Naive B cell (primary cell): ENCODE measurements around the gene TRIM33. TPM values are rescaled to one million over a fixed set of nuclear protein-coding genes. Genes with fewer than 3 reads are reported as not detected.

Source experiments
- ATAC-seq, 2 donors: fragments of 150-1000 bp; cut with Tn5 transposase; 2 replicates each; pipeline ENCODE4 v1.10.0; 2021; ENCODE audit warnings: low read depth in 2 of 2, mild to moderate bottlenecking in 2 of 2, moderate library complexity in 2 of 2
- DNase-seq: peaks from one replicate; pipeline ENCODE4 v3.0.0; 2022
- H3K27ac Mint-ChIP-seq, 6 donors: one replicate each; pipeline ENCODE4 v1.8.0; 2020 to 2022; ENCODE audit warnings: mild to moderate bottlenecking in 6 of 6, mixed read lengths in 6 of 6, moderate library complexity in 5 of 6, inconsistent platforms in 2 of 6
- H3K27me3 Mint-ChIP-seq, 3 donors: one replicate each; pipeline ENCODE4 v1.8.0; 2021 to 2022; ENCODE audit warnings: mixed read lengths in 3 of 3, mild to moderate bottlenecking in 1 of 3
- H3K36me3 Mint-ChIP-seq, 2 donors: one replicate each; pipeline ENCODE4 v1.8.0; 2020 to 2022; ENCODE audit warnings: mixed read lengths in 2 of 2, inconsistent platforms in 1 of 2, mild to moderate bottlenecking in 1 of 2
- H3K4me1 Mint-ChIP-seq, 3 donors: one replicate each; pipeline ENCODE4 v1.8.0; 2020 to 2022; ENCODE audit warnings: mixed read lengths in 3 of 3, inconsistent platforms in 1 of 3, mild to moderate bottlenecking in 1 of 3, moderate library complexity in 1 of 3
- H3K4me3 Mint-ChIP-seq, 8 donors: one replicate each; pipeline ENCODE4 v1.8.0; 2020 to 2022; ENCODE audit warnings: mild to moderate bottlenecking in 8 of 8, mixed read lengths in 8 of 8, moderate library complexity in 8 of 8, inconsistent platforms in 2 of 8
- H3K9me3 Mint-ChIP-seq, 7 donors: one replicate each; pipeline ENCODE4 v1.8.0; 2020 to 2022; ENCODE audit warnings: mixed read lengths in 7 of 7, mild to moderate bottlenecking in 5 of 7, inconsistent platforms in 2 of 7, moderate library complexity in 1 of 7
- polyA plus RNA-seq, 6 donors: library from polyadenylated mRNA; unstranded; fragments of 300-500 nt; fragmentation: Illumina TruSeq; gene quantifications; one replicate each; pipeline ENCODE4 v1.2.3, GENCODE V29; 2021; ENCODE audit warnings: low read depth in 6 of 6

Gene TRIM33
- polyA plus RNA-seq, 6 donors from 2014 or later, result 35.8 to 52.9 (median 46.6) TPM

GRCh38 chr1:114473796-114474195 is 37.2 kb downstream of the TRIM33 start:
- ATAC-seq (no peak), DNase-seq (no peak)
- Mint-ChIP-seq H3K4me3 (no peak overlapping the region), H3K36me3 (peaks cover under 1 to 17% of the 10 kb centered on the region in 2 donors), H3K4me1 (peaks cover 29 to 76% (median 67%) of the 10 kb centered on the region in 3 donors), H3K9me3 (peaks cover under 1 to 7% (median 6%) of the 10 kb centered on the region in 7 donors), H3K27me3 (no peaks in the 10 kb centered on the region), H3K27ac (peak overlapping the region in 1 of 6 donors; percentile 81)

- Mint-ChIP-seq H3K4me3 (peak overlapping the region in 1 of 8 donors; percentile 68), H3K27ac (peak overlapping the region in 2 of 6 donors; percentile 32 to 52), H3K27me3 (no peaks in the 10 kb centered on the region), H3K36me3 (peaks cover 0 to 8% of the 10 kb centered on the region in 2 donors), H3K4me1 (peaks cover 36 to 82% (median 74%) of the 10 kb centered on the region in 3 donors), H3K9me3 (peaks cover 0 to 6% (median 0%) of the 10 kb centered on the region in 7 donors)
- ATAC-seq, result no peak
- no peak for DNase-seq
Observed at GRCh38 chr1:114472408-114472807, 38.6 kb downstream of the TRIM33 start.

GRCh38 chr1:114470681-114471080 is 40.3 kb downstream of the TRIM33 start:
- Mint-ChIP-seq H3K36me3 (peaks cover 0 to 8% of the 10 kb centered on the region in 2 donors), H3K4me1 (peaks cover 37 to 77% (median 73%) of the 10 kb centered on the region in 3 donors), H3K4me3 (no peak overlapping the region), H3K27me3 (no peaks in the 10 kb centered on the region), H3K9me3 (peaks cover 0 to 6% (median 0%) of the 10 kb centered on the region in 7 donors), H3K27ac (no peak overlapping the region)
- ATAC-seq (no peak), DNase-seq (no peak)

- Mint-ChIP-seq H3K9me3 (peaks cover 0 to 6% (median 0%) of the 10 kb centered on the region in 7 donors), H3K36me3 (peaks cover 4 to 8% of the 10 kb centered on the region in 2 donors), H3K27me3 (no peaks in the 10 kb centered on the region), H3K4me3 (peak overlapping the region in 1 of 8 donors; percentile 8), H3K4me1 (peaks cover 37 to 71% (median 63%) of the 10 kb centered on the region in 3 donors), H3K27ac (peak overlapping the region in 5 of 6 donors; percentile 57 to 94 (median 75))
- DNase-seq (no peak), ATAC-seq (no peak)
Observed at GRCh38 chr1:114468710-114469468, 42.1 kb downstream of the TRIM33 start.

DNA sequence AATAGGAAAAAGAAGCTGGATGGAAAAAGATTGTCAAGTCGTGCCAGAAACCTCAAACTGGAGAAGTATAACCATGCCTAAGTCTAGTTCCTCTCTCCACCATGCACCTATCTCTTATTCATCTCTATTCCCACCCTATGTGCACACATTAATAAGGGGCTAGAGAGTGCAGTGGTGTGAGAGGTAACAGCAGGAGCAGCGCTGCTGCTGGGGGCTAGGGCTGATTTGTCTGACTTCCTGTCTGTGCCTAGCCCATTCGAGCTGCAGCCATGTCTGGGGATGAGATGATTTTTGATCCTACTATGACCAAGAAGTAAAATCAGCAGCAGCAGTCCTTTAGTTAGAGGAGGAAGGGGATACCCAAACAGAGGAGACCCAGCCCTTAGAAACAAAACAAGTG is 43.0 kb downstream of the TRIM33 start:
- H3K9me3 Mint-ChIP-seq, result peaks cover 0 to 2% (median 0%) of the 10 kb centered on the region in 7 donors
- no peaks in the 10 kb centered on the region for H3K27me3 Mint-ChIP-seq
- peak overlapping the region; percentile 57 to 94 (median 74) for H3K27ac Mint-ChIP-seq
- DNase-seq (no peak), ATAC-seq (peak; percentile 41 to 43)
- peak overlapping the region in 3 of 8 donors; percentile 12 to 57 (median 13) for H3K4me3 Mint-ChIP-seq
- peaks cover 1 to 4% of the 10 kb centered on the region in 2 donors for H3K36me3 Mint-ChIP-seq
- H3K4me1 Mint-ChIP-seq, result peaks cover 31 to 63% (median 55%) of the 10 kb centered on the region in 3 donors

- Mint-ChIP-seq H3K4me3 (peak overlapping the region in 1 of 8 donors; percentile 13), H3K4me1 (peaks cover 31 to 57% (median 53%) of the 10 kb centered on the region in 3 donors)
Observed at GRCh38 chr1:114467491-114467890, 43.5 kb downstream of the TRIM33 start.

GRCh38 chr1:114466334-114467014 is 44.5 kb downstream of the TRIM33 start:
- peaks cover 30 to 52% (median 50%) of the 10 kb centered on the region in 3 donors for H3K4me1 Mint-ChIP-seq
- H3K4me3 Mint-ChIP-seq, result no peak overlapping the region
- peaks cover 0 to 2% (median 0%) of the 10 kb centered on the region in 7 donors for H3K9me3 Mint-ChIP-seq
- no peaks in the 10 kb centered on the region for H3K27me3 Mint-ChIP-seq
- no peak for DNase-seq
- peaks cover 0 to 4% of the 10 kb centered on the region in 2 donors for H3K36me3 Mint-ChIP-seq
- peak overlapping the region in 2 of 6 donors; percentile 57 to 64 for H3K27ac Mint-ChIP-seq
- ATAC-seq, result peak in 1 of 2 donors; percentile 34

More at GRCh38 chr1:114467491-114467890, 43.5 kb downstream of the TRIM33 start:
- ATAC-seq (no peak), DNase-seq (no peak)
- no peaks in the 10 kb centered on the region for H3K27me3 Mint-ChIP-seq
- H3K9me3 Mint-ChIP-seq, result peaks cover 0 to 2% (median 0%) of the 10 kb centered on the region in 7 donors
- peak overlapping the region in 3 of 6 donors; percentile 24 to 64 (median 57) for H3K27ac Mint-ChIP-seq
- H3K36me3 Mint-ChIP-seq, result peaks cover 0 to 4% of the 10 kb centered on the region in 2 donors

GRCh38 chr1:114462963-114463362 is 48.0 kb downstream of the TRIM33 start:
- Mint-ChIP-seq H3K4me3 (no peak overlapping the region), H3K9me3 (peaks cover 0 to 2% (median 0%) of the 10 kb centered on the region in 7 donors), H3K4me1 (peaks cover 23 to 37% (median 33%) of the 10 kb centered on the region in 3 donors), H3K36me3 (peaks cover 9 to 12% of the 10 kb centered on the region in 2 donors), H3K27me3 (no peaks in the 10 kb centered on the region), H3K27ac (no peak overlapping the region)
- ATAC-seq (no peak), DNase-seq (no peak)

GRCh38 chr1:114462341-114462740 is 48.7 kb downstream of the TRIM33 start:
- H3K27ac Mint-ChIP-seq, result no peak overlapping the region
- peaks cover 9 to 13% of the 10 kb centered on the region in 2 donors for H3K36me3 Mint-ChIP-seq
- peaks cover 16 to 31% (median 27%) of the 10 kb centered on the region in 3 donors for H3K4me1 Mint-ChIP-seq
- no peaks in the 10 kb centered on the region for H3K27me3 Mint-ChIP-seq
- no peak for DNase-seq
- H3K4me3 Mint-ChIP-seq, result no peak overlapping the region
- no peak for ATAC-seq
- H3K9me3 Mint-ChIP-seq, result peaks cover 0 to 2% (median 0%) of the 10 kb centered on the region in 7 donors

DNA sequence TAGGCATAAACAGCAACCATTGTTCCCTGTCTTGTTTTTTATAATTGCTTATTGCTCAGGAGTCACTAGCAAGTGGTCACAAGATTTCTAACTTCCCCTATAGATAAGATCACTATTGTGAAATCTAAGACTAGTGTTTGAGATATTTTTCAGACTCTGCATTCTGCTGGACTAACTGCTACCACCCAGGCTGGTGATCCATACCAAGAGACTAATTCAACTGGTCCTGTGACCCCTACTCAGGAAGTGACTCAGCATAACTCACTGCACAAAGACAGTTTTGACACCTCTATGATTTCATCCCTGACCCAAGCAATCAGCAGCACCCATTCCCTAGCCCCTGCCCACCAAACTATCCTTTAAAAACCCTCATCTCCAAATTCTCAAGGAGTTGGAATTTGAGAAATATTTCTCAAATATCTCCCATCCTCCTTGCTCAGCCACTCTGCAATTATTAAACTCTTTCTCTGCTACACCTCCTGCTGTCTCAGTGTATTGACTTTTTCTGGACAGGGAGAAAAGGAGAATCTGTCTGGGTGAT is 52.7 kb downstream of the TRIM33 start:
- H3K4me3 Mint-ChIP-seq, result no peak overlapping the region
- no peaks in the 10 kb centered on the region for H3K9me3 Mint-ChIP-seq
- H3K4me1 Mint-ChIP-seq, result peaks cover 10 to 14% (median 13%) of the 10 kb centered on the region in 3 donors
- ATAC-seq (no peak), DNase-seq (no peak)
- peak overlapping the region in 2 of 6 donors; percentile 41 to 81 for H3K27ac Mint-ChIP-seq
- no peaks in the 10 kb centered on the region for H3K27me3 Mint-ChIP-seq
- H3K36me3 Mint-ChIP-seq, result peaks cover 28 to 31% of the 10 kb centered on the region in 2 donors

- no peak for ATAC-seq
Observed at GRCh38 chr1:114457675-114458236, 53.2 kb downstream of the TRIM33 start.

GRCh38 chr1:114456586-114456985 is 54.4 kb downstream of the TRIM33 start:
- no peak overlapping the region for H3K27ac Mint-ChIP-seq
- ATAC-seq (no peak), DNase-seq (no peak)
- H3K4me3 Mint-ChIP-seq, result no peak overlapping the region
- no peaks in the 10 kb centered on the region for H3K9me3 Mint-ChIP-seq
- H3K36me3 Mint-ChIP-seq, result peaks cover 28 to 33% of the 10 kb centered on the region in 2 donors
- no peaks in the 10 kb centered on the region for H3K27me3 Mint-ChIP-seq
- peaks cover 10 to 16% (median 13%) of the 10 kb centered on the region in 3 donors for H3K4me1 Mint-ChIP-seq

More at GRCh38 chr1:114457675-114458236, 53.2 kb downstream of the TRIM33 start:
- Mint-ChIP-seq H3K27ac (peak overlapping the region in 1 of 6 donors; percentile 41), H3K36me3 (peaks cover 28 to 33% of the 10 kb centered on the region in 2 donors), H3K4me1 (peaks cover 10 to 16% (median 13%) of the 10 kb centered on the region in 3 donors), H3K4me3 (no peak overlapping the region), H3K27me3 (no peaks in the 10 kb centered on the region), H3K9me3 (no peaks in the 10 kb centered on the region)
- no peak for DNase-seq
